ENCODE data around the gene ACOXL.

ACOXL gene

GRCh38 chr2:110979471-110980338, 247.3 kb downstream of the ACOXL start:
- no peak for DNase-seq

- DNase-seq: no peak
Observed at GRCh38 chr2:110980339-110981062, 248.1 kb downstream of the ACOXL start.

- no peak for DNase-seq
Observed at GRCh38 chr2:110983133-110983532, 250.8 kb downstream of the ACOXL start.

GRCh38 chr2:110984694-110985490, 252.5 kb downstream of the ACOXL start:
- no peak for DNase-seq

GRCh38 chr2:110990440-110990839, 258.1 kb downstream of the ACOXL start:
- no peak for DNase-seq

GRCh38 chr2:110991911-110992310, 259.5 kb downstream of the ACOXL start:
- no peak for DNase-seq

DNA sequence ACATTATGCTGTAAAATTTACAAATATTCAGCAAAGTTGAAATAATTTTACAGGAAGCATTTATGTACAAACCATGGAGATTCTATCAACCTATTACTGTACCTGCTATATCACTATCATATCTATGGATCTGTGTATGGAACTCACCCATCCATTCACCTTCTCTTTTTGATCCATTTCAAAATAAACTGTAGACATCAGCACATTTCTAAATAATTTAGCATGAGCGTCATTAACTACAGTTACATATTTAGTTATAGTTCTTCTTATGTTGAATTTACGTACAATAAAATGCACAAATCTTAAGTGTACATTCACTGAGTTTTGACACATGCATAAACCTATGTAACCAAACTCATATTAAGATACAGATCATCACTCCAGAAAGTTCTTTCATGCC, 260.5 kb downstream of the ACOXL start:
- no peak for DNase-seq

DNA sequence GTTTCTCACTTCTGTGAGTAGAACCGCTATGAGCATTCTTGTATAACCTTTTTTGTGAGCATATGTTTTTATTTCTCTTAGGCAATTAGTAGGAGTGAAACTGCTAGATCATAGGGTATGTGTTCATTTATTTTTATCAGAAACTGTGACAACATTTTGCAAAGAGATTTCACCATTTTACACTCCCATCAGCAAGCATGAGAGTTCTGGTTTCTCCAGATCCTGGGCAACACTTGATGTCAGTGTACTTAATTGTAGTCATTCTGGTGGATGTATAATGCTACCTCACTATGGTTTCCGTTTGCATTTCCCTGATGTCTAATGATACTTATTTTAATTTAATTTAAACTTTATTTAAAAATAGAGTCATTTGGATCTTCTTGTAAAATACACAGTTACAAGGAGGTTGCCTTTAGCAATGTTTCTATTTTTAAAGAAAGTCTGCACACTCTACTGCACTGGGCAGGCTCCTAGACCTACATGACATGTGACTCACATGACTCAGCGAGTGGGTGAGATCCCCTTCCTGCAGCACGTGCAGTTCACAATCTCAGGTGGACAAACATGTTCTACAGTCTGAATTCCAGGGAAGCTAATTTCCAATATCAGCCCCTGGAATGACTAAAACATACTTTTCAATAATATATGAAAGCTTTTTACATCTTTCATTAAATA, 261.3 kb downstream of the ACOXL start:
- no peak for DNase-seq

GRCh38 chr2:110994250-110994961, 262.0 kb downstream of the ACOXL start:
- DNase-seq: no peak

GRCh38 chr2:110995911-110996310, 263.5 kb downstream of the ACOXL start:
- DNase-seq: no peak

GRCh38 chr2:110997331-110998045, 265.1 kb downstream of the ACOXL start:
- no peak for DNase-seq

- no peak for DNase-seq
Observed at GRCh38 chr2:110998311-110998710, 265.9 kb downstream of the ACOXL start.

- no peak for DNase-seq
Observed at GRCh38 chr2:110999626-111000025, 267.3 kb downstream of the ACOXL start.

GRCh38 chr2:111005307-111005706, 272.9 kb downstream of the ACOXL start:
- DNase-seq: no peak

DNA sequence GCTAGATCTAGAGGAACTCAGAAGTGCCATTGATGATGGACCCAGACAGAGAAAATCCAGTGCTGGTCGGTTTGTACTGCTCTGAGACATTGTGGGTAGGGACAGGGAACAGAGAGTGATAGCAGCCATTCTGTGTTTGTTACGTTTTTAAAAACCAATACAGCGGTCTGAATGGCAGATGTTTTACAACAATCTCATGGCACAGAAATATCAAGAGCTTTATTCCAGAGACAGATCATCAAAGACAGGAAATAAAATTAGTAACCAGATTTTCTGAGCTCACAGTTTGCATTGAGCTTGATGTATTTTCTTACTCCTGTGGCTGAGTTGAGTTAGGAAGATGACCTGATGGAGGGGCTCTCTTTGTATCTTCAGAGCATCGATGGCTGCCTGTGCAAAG, 273.4 kb downstream of the ACOXL start:
- no peak for DNase-seq

- no peak for DNase-seq
Observed at GRCh38 chr2:111007757-111008688, 275.6 kb downstream of the ACOXL start.

DNA sequence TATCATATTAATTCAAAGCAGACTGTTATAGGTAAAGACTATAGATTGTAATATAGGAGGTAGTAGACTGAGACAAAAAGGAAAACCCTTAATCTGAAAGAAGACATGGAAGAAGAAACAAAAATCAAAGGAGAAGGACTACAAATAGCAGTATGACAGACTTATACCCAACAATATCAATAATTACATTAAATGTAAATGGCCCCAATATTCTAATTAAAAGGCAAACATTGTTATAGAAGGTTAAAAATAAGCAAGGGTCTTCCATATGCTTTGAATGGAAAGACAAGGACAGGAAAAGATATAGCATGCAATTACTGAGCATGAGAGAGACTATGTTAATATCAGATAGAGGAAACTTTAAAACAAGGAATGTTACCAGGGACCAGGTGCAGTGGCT, 278.8 kb downstream of the ACOXL start:
- DNase-seq: no peak

- no peak for DNase-seq
Observed at GRCh38 chr2:111015283-111015995, 283.1 kb downstream of the ACOXL start.

DNA sequence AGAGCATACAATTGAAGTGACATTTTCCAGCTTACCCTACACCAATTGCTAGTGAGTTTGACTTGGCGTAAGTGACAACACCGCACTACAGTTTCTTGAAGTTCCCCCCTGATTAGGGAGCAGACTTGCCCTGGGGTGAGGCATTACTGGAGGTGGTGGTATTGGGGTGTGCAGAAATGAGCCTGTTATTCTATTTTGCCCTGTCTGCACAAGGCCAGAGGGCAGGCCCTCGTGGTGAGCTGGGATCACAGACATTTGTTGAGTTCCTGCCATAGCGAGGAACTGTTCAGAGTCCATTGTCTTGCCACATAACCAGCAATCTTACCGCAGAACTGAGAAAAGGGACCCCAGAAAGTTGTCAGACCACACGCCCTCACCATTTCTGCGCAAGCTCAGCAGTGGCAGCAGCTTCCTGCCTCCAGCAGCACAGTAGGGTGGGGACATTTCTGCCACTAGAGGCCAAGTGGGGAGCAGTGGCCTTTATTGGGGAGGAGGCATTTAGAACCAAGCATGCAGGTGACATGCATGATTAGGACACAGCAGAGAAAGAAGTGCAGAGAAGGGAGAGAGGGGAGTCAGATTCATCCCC, 284.8 kb downstream of the ACOXL start:
- DNase-seq: no peak

Data from activated CD4-positive, alpha-beta T cell treated with anti-CD3 and anti-CD28 coated beads, Interleukin-2, amount 50 U/mL, for 4 hours (primary cell).